ENCODE results near the gene RAB18.
"Not testable (repeated sequence)": the region's sequence is repeated elsewhere in the genome, so short reads cannot be mapped to it uniquely, and the experiment has no call there.

Gene RAB18

DNA sequence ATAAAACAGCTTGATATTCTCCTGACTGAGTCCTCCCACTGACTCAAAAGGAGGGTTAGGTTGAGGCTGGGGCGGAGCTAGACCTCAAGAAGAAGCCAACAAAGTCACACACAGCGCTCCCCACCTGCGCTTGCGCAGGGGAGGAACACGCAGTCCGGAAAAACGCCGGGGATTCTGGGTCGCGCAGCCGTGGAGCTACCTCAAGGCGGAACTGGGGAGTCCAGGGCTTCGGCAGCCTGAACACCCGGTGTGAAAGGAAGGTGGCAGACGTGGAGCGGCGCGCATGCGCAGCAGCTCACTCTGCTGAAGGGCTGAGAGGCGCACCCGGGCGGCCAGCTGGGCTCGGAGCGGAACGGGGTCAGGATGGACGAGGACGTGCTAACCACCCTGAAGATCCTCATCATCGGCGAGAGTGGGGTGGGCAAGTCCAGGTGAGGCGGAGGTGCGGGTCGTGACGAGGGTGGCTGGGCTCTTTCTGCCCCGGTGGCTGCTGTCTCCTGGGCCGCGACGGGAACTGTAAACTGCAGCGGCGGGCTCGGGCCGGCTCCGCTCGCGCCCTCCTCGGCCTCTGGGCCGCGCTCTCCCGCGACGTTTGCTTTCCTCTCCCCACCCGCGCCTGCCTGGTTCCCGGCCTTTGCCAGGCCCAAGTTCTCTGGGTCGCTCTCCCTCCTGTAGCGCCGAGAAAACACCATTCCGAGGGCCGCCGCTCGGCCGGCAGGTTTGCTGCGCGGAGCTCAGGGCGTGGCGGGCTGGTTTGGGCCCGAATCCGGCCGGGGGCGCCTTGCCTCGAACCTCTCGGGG, at the start of gene RAB18:
Gene RAB18, plus strand, starts transcription at position 298 of the 801 bp plus-strand sequence. Its CDS starts 66 bp downstream, at position 364.
- DNase-seq, result peak; percentile 89 to 95

DNA sequence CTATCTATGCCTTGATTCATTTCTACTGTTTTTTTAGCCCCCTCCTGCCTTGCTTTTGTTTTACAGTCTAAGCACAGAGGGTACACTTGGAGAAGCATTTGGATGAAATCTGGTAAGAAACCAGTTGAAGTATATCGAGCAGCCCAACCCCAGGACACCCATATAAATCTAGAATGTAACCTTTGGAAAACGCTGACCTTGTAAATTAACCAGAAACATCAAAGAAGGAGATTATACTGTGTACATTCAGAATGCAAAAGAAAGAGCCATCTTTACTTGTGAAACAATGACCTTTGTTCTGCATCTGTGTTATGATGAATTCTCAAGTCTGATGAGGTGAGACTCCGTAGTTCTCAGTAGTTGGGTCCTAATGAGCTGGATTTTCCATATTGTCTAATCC, 49.3 kb upstream of the RAB18 start:
- no peak for DNase-seq

DNA sequence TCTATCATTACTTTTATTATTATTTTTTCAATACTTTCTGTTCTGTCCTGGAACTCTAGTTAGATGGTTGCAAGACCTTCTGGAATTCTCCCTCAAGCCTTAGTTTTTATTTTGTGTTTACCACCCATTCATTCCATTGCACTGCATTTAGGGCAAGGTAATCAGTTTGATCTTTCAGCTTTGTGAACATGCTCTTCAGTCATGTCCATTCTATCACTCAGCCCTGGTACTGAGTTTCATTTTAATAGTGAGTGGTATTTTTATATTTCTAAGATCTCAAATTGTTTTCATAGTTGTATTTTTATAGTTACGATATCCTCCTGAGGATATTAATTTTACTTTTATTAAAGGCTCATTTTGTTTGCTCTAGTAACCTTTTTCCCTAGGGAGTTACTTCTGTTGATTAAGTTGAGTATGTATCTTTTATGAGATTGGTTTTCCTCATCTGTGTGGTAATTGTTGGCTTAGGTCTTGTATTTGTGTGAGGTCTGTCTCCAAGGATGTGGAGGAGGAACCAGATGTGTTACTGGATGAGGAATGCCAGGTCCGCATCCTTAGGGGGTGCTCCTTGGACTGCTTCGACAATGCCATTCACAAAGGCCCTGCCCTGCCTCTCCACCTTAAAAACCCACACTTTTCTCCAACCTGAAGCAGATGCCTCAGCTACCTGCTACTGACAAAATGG, 46.7 kb upstream of the RAB18 start:
- DNase-seq, result no peak

DNA sequence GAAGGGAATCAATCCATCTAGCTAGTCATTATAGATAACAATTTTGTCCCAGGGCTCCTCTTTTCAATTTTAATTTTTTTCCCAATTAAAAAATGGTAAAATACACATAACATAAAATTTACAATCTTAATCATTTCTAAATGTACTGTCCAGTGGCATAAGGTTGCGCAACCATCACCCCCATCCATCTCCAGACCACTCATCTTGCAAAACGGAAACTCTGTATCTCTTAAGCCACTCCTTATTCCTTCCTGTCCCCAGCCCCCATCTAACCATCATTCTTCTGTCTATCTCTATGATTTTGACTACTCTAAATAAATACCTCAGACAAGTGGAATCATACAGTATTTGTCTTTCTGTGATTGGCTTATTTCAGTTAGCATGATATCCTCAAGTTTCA, 46.1 kb upstream of the RAB18 start:
- DNase-seq, result no peak

DNA sequence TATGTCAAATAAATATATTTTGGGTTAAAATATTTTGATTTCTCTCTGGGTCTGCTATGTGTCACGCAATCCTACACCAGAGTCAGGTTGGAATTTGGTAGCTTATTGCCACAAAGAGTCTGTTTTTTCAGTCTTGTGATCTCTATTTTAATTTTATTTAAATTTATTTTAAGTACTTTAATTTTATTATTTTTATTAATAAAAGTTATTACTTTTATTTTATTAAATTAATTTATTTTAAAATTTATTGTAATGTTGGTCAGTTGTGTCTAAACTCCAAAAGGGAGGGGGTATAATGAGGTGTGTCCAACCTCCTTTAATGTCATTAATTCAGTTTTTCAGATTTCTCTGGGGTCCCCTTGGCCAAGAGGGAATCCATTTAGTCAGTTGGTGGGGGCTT, 42.8 kb upstream of the RAB18 start:
- no peak for DNase-seq

DNA sequence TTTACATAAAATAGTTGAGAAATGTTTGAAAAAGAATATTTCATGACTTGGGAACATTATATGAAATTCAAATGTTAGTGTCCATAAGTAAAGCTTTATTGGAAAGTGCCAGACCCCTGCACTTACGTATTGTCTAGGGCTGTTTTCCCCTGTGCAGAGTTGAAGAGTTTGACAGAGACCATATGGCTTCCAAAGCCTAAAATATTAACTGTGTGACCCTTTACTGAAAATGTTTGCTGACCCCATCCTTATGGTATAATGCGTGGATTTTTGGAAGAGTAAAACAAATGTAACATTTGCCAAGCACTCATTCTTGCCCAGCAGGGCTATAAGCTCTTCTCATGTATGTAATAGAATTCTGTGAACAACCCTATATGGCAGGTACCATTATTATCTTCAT, 40.1 kb upstream of the RAB18 start:
- no peak for DNase-seq

DNA sequence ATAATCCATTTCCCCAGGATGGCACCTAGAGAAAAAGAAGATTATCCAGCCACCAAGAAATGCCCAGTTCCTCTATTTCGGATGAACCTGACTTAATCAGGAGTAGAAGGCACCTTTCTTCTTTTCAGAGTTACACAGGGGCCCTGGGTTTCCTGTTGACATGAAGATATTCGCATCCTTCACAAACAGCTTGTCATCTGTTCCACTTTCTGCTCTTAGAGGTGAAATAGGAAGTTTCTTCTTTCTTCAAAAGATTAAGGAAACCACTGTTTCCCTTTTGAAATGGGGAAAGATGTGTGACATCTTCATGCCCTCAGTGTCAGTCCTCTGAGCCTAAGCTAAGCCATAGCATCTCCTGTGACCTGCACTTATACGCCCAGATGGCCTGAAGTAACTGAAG, 39.1 kb upstream of the RAB18 start:
- DNase-seq, result no peak

DNA sequence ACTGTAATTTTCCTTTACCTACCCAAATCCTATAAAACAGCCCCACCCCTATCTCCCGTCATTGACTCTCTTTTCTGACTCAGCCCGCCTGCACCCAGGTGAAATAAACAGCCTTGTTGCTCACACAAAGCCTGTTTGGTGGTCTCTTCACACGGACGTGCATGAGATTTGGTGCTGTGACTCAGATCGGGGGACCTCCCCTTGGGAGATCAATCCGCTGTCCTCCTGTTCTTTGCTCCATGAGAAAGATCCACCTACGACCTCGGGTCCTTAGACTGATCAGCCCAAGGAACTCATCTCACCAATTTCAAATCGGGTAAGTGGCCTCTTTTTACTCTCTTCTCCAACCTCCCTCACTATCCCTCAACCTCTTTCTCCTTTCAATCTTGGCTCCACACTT, 38.5 kb upstream of the RAB18 start:
- not testable (repeated sequence) for DNase-seq

DNA sequence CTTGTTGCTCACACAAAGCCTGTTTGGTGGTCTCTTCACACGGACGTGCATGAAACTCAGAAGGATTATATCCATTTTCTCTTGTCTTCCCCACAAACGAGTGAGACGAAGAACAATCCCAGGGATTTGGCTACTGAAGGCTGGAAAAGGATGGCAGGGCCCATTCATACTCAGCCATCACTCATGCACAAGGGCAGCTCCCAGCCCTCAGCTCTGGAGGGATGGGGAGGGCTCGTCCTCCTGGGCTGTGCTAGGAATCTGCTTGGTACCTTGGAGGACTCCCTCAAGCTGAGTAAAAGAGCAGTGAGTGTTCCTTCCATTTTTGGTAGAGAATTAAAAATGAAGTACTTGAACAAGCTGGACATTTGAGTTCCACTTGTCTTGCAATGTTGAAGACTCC, 33.2 kb upstream of the RAB18 start:
- no peak for DNase-seq

DNA sequence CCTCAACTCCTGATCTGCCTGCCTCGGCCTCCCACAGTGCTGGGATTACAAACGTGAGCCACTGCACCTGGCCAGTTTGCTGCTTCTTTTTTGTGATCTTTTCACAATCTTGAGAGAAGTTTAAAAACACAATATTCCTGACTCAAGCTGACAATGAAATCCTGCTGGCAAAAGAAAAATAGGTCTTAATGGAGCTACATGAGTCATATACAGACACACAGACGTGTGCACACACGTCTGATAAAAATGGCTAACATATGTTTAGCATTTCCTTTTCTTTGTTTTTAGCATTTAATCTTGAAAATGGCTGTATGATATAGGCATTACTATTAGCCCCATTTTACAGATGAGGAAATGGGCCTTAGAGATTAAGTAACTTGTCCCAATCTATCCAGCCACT, 29.4 kb upstream of the RAB18 start:
- DNase-seq, result no peak

DNA sequence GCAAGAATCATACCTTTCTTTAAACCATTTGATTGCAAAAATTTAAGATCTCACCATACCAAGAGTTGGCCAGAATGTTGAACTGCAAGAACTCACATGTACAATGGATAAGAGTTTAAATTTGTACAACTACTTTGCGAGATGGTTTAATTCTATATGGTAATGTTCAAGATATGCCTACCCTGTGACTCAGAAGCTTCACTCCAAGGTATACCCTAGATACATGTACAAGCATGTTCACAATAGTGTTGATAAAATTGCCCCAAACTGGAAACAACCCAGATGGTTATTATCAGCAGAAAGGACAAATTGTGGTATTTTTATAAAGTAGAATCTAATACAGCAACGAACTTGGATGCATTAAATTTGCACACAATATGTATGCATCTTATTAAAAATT, 25.1 kb upstream of the RAB18 start:
- no peak for DNase-seq

DNA sequence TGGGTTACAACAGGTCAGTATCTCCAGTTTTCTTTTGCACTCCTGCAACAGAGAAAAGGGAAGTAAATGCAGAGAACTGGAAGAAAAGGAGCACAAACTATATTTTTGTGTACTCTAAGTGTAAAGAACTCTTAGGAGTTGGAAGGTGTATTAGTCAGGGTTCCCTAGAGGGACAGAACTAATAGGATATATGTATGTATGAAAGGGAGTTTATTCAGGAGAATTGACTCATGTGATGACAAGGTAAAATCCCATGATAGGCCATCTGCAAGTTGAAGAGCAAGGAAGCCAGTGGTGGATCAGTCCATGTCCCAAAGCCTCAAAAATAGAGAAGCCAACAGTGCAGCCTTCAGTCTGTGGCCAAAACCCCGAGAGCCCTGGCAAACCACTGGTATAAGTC, 22.6 kb upstream of the RAB18 start:
- DNase-seq, result no peak

DNA sequence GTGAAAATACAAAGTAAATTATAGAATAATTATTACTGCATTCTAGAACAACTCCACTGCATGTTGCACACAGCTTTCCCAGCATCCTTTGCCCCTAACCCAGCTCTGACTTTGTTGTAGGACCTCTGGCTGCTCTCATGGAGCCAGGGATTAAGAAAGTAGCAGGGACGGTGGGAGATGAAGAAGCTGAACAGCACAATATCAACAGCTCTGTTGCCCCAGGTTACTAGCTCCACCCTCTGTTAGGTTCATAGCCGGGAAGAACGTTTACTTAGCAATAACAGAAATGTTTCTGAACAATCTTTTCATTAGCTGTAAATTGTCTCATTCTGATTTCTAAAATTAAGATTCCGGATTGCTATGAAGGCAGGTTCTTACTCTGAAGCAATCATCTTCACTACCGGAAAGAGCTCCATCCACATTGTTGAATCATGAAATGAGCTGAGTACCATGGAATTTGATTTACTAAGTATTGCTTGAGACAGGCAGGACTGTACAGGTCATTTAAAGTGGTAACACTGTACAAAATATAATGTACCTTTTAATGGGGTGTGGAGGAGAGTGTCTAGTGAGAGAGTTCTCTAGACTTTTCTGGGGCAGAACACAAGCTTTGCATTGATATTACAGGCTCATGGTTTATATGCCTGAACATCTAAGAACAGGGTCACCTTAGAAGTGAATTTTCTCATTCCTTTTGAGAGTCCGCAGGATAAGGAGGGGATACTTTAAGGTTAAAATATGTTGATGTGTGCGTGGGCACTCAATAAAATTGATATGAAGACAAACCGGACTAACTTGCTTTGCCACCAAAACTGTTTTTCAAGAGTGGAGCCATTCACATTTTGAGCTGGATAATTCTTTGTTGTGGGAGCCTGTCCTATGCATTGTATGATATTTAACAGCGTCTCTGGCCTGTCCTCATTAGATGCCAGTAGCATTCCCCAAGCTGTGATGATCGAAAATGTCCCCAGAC, 20.8 kb upstream of the RAB18 start:
- no peak for DNase-seq

DNA sequence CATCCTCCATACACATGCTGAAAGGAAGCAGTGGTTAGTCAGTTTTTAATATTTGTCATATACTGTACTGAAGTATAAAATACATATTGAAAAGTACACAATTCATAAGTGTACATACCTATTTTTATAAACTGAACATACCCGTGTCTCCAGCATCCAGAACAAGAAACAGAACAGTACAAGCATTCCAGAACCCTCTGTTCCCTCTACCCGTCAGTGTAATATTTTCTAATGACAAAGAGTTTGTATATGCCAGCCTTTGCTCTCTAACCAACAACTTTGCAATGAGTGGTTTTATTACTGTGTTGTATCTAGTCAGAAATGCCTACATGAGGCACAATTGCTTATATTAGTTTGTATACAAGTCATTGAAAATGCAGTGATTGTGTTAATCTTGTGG, 18.7 kb upstream of the RAB18 start:
- no peak for DNase-seq

DNA sequence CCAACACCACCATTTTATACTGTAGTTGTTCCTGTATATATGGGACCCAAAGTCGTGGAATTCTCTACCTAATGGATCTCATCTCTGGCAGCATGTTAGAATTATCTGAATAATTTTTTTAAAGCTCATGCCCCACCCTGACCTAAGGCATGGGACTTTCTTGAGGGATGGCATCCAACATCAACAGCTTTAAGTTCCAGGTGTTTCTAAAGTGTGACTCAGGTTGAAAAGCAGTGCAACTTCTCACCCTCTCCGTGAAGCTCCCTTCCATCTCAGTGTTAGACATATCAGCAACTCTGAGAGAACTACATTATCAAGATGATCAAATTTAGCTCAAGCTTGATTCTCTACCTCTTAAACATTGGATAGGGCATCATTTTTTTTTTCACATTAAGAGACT, 18.1 kb upstream of the RAB18 start:
- no peak for DNase-seq

DNA sequence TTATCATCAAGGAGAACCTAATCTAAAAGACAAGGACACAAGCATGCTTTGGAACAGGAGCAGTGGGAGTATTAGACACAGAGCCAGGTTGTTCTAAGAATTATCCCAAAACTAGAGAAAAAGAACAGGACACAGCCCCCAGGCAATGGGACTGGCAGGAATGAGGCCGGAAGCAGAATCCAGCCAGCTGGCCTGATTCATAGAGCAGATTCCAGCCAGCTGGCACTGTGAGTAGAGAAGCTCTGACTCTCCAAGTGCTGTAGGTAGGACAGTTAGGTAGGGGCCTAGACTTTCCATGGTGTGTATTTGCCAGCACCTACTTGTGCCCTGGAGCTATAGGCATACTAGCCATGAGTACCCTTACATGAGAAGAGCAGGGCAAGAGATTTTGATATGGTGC, 13.3 kb upstream of the RAB18 start:
- DNase-seq, result no peak

DNA sequence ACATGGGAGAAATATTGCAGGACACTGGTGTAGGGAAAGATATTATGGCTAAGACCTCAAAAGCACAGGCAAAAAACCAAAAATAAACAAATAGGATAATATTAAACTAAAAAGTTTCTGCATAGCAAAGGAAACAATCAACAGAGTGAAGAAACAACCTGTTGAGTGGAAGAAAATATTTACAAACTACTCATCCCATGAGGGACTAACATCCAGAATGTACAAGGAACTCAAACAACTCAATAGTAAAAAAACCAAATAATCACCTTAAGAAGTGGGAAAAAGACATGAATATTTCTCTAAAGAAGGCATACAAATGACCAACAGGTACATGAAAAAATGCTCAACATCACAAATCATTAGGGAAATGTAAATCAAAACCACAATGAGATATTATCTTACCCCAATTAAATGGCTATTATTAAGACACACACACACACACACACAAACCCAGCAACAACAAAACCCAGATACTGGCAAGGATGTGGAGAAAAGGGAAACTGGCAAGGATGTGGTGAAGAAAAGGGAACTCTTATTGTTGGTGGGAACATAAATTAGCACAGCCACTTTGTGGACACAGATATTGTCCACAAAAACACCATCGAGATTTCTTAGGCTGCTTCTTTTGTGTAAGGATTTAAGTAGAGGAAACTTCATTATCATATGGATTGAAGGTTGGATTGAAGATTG, 9.8 kb upstream of the RAB18 start:
- DNase-seq, result no peak

DNA sequence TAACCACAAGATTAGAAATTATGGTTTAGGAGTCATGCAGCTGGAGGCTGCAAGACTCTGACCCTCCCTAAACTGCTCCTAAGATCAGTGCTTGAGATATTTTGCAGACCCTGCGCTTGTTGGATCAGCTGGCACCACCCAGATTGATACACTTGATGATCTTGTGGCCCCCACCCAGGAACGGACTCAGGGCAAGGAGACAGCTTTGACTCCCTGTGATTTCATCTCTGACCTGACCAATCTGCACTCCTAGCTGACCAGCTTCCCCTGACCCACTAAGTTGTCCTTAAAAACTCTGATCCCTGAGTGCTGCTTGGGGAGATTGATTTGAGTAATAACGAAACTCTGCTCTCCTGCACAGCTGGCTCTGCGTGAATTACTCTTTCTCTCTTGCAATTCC, 8.0 kb upstream of the RAB18 start:
- DNase-seq, result no peak

DNA sequence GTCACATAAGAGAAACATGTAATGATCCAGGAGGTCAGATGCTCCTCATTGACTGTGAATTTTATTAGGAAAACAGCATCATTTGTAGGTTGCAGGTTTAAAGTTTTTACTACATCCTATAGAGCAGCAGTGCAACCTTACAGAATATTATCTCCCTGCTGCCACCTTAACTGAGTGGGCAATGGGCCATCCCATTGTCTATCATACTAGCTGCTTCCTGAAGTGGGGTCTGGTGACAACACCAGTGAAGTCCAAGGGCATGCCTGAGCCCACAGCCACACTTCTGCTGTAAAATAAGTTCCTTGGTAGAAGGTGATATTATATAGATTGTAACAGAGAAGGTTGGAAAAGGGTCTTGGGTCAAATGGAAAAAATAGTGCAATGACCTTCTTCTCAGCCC, 4.0 kb upstream of the RAB18 start:
- DNase-seq, result no peak

DNA sequence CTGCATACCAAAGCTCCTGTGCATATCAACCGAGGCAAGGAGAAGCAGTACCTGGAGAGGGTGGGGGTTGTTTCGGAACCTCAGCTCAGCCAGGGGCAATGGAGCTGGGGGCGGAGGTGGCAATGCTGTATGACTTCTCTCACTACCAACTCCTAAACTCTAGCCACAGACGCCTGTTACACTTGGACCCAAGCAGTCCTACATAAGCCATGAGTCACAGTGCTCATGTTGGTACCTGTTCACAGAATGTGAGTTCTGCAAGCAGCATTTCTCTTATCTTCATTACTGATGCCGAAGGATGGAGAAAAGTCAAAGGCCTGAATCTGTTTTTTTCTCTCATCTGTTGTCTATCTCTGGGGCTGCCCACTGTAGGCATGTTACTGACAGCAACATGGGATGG, 3.2 kb upstream of the RAB18 start:
- DNase-seq, result no peak

DNA sequence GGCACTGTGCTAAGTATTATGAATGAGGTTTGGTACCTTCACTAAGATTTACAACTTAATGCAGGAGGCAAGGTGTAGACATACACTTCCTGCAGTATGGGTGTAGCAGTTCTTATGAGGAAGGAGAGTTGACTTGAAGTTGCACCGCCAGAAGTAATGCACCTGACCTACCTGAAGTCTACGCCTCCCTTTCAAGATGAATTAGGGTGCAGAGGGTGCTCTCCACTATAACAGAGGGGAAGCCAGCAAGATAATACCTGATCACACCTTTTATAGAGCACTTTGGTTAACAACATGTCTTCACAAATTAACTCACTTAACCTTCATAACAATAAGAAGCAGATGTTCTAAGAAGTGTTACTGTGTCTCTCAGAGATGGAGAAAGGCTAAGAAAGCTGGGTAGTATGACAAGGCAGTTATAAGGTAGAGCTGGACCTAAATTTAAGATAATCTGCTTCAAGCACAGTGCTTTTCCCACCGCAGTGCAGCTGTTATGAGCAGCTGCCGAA, 552 bp upstream of the RAB18 start:
- no peak for DNase-seq

DNA sequence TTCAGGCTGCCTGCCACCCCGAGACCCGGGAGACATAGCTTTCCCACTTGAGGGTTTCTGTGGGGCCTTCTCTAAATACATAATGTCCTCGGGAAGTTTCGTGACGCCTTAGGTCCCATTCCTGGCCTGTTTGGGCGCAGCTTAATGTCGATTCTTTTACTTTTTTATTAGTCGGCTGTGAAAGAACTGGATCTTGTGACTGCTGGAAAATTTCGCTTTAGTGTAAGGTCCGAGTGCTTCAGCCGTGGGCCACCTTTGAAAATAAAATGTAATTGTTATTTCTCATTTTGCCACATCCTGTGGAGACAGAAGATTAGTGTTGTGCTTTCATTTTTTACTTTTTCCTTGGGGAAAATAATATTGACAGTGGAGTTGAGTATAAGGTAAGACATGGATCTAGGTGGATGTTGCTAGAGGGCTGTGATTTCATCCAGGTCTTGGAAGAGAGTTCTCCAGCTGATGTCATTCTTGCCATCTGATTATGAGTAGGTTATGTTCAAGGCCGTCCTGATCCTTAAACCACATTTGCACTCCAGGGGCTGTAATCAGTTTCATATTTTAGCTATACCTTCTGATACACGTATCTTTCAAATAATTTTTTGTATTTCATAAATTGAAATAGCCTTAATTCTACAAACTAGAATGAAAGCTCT, 830 bp downstream of the RAB18 start:
- DNase-seq, result no peak

Measured in NCI-H526 (cell line).